Dendritic cell treated with granulocyte-macrophage colony-stimulating factor and Interleukin-4, amounts not matched to agents 40 ng/mL and 50 ng/mL, for 4 days (primary cell): ENCODE data around the gene ZNF883.

Experiments used
- H3K27ac Mint-ChIP-seq: one replicate; pipeline ENCODE4 v1.8.0; 2022; ENCODE audit warnings: mild to moderate bottlenecking, mixed read lengths
- H3K27me3 Mint-ChIP-seq: one replicate; pipeline ENCODE4 v1.8.0; 2022; ENCODE audit warnings: mild to moderate bottlenecking, mixed read lengths
- H3K36me3 Mint-ChIP-seq: one replicate; pipeline ENCODE4 v1.8.0; 2022; ENCODE audit warnings: low read depth, mixed read lengths
- H3K4me1 Mint-ChIP-seq: one replicate; pipeline ENCODE4 v1.8.0; 2022; ENCODE audit warnings: low read depth, mixed read lengths
- H3K4me3 Mint-ChIP-seq: one replicate; pipeline ENCODE4 v1.8.0; 2022; ENCODE audit warnings: mild to moderate bottlenecking, moderate library complexity, mixed read lengths
- H3K9me3 Mint-ChIP-seq: one replicate; pipeline ENCODE4 v1.8.0; 2022; ENCODE audit warnings: mixed read lengths
- intact Hi-C: fragments of 100-400 bp; cut with micrococcal nuclease; formaldehyde crosslinking; loops from one replicate; pipeline ENCODE4 v1.15.0; 2022

Gene ZNF883

DNA sequence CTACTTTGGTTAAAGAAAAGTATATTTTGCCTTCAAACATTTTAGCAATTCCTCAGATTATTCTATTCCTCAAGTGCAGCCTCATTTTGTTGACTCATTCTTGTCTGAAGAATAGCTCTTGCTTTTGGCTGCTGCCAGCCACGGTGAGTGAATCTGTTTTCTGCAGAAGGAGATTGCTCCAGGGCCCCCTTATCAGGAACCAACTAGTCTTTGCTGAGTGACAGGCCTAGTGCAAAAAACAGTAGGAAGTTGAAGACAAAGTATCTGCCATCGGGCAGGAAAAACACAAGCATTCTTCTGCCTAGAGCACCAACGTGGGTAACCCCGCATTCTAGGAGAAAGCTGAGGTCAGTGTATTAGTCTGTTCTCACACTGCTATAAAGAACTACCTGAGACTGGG lies 42.3 kb downstream of the ZNF883 start:
- peaks cover 30% of the 10 kb centered on the region for H3K27me3 Mint-ChIP-seq
- H3K27ac Mint-ChIP-seq: no peak overlapping the region
- no peaks in the 10 kb centered on the region for H3K4me1 Mint-ChIP-seq
- H3K36me3 Mint-ChIP-seq: no peaks in the 10 kb centered on the region
- intact Hi-C loops: no loop called here
- H3K9me3 Mint-ChIP-seq: peaks cover 7% of the 10 kb centered on the region
- H3K4me3 Mint-ChIP-seq: no peak overlapping the region

DNA sequence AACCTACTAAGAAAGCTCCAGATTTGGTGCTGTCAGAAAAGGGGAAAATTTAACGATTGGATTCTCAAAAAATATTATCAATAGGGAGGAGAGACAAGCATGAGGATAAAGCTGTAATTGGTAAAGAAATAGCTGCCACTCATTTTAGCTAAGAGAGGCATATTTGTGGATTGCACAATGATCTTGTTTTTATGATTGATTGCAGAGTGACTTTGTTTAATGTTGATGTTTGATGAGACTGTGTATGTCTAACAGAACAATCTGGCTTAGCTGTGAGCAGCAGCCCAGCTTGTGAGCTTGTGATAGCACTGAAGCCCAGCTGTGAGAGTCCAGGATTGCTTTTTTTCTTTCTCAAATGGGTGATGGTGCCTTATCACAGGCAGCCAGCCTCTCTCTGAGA lies 56.4 kb downstream of the ZNF883 start:
- H3K36me3 Mint-ChIP-seq: no peaks in the 10 kb centered on the region
- H3K4me3 Mint-ChIP-seq: no peak overlapping the region
- peaks cover 27% of the 10 kb centered on the region for H3K27me3 Mint-ChIP-seq
- H3K9me3 Mint-ChIP-seq: peaks cover 10% of the 10 kb centered on the region
- intact Hi-C loops: no loop called here
- H3K27ac Mint-ChIP-seq: no peak overlapping the region
- H3K4me1 Mint-ChIP-seq: no peaks in the 10 kb centered on the region

DNA sequence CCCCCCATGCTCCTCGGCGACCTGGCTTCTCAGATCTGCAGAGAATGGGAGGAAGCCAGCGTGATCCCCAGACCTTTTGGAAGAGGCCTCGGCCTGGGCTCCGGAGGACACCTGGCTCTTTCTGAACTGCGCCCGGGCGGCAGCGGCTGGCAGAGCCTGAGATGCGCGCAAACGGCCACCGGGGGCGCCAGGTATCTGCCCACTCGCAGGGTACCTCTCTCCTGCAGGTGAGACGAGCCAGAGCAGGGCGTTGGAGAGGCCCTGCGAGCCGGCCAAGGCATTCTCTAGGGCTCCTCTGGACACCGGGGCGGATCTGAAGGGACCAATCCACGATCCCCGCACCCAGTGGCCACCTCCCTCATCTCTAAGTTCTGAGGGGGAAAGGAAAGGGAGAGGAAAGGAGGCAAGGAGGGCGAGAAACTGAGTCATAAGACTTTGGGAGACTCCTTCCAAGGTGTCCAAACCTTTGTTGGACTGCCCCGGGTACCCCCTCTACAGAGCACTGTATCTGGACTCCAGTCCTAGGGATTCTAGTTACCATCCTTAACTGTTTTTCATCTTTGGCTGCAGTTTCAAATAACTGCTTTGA lies 66.3 kb downstream of the ZNF883 start:
- Mint-ChIP-seq H3K4me3 (no peak overlapping the region), H3K27me3 (peaks cover 31% of the 10 kb centered on the region), H3K9me3 (peaks cover 52% of the 10 kb centered on the region)

DNA sequence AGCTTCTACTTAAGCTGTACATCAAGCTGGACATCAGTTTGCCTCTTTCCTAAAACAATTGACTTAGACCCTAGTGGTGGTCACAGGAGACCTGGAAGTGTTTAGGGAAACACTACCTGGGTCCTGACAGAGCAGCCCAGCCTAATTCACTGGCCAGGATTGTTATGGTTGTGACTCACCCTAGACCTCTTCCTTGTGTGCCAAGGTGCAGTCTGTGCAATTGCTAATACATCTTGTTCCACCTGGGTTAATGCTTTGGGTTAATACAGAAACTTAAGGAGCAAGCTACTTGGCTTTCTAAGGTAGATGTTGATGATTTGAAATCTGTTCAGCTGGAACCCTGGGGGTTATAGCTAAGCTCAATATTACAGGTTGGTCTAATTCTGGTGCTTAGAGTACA lies 72.6 kb downstream of the ZNF883 start:
- H3K36me3 Mint-ChIP-seq: no peaks in the 10 kb centered on the region
- intact Hi-C loops: no loop called here

More for the DNA sequence above, 66.3 kb downstream of the ZNF883 start:
- intact Hi-C loops: no loop called here
- Mint-ChIP-seq H3K27ac (no peak overlapping the region), H3K4me1 (no peaks in the 10 kb centered on the region), H3K36me3 (no peaks in the 10 kb centered on the region)

DNA sequence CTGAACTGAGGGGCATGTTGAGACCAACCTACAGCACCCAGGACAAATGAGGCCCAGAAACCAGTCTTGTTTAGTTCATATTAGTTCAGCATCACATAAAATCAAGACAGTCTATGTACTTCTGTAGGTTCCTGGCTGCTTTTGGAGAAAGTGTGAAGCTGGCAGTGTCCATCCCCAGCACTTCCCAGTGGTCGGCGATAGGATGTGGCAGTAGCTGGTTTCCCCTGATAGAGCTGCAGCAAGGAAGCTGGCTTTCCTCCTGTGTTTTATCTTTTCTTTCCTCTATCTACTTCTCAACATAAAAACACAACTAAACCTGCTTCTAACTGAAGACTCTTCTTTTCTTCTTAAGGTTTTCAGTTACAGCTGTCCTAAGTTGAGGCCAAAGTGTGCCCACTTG lies 78.3 kb downstream of the ZNF883 start:
- Mint-ChIP-seq H3K9me3 (no peaks in the 10 kb centered on the region), H3K27ac (no peak overlapping the region), H3K4me1 (no peaks in the 10 kb centered on the region), H3K27me3 (peaks cover 33% of the 10 kb centered on the region), H3K36me3 (no peaks in the 10 kb centered on the region), H3K4me3 (no peak overlapping the region)
- intact Hi-C loops: no loop called here

More for the DNA sequence above, 72.6 kb downstream of the ZNF883 start:
- peaks cover 8% of the 10 kb centered on the region for H3K9me3 Mint-ChIP-seq
- peaks cover 25% of the 10 kb centered on the region for H3K27me3 Mint-ChIP-seq
- H3K4me1 Mint-ChIP-seq: no peaks in the 10 kb centered on the region
- no peak overlapping the region for H3K27ac Mint-ChIP-seq
- H3K4me3 Mint-ChIP-seq: no peak overlapping the region

DNA sequence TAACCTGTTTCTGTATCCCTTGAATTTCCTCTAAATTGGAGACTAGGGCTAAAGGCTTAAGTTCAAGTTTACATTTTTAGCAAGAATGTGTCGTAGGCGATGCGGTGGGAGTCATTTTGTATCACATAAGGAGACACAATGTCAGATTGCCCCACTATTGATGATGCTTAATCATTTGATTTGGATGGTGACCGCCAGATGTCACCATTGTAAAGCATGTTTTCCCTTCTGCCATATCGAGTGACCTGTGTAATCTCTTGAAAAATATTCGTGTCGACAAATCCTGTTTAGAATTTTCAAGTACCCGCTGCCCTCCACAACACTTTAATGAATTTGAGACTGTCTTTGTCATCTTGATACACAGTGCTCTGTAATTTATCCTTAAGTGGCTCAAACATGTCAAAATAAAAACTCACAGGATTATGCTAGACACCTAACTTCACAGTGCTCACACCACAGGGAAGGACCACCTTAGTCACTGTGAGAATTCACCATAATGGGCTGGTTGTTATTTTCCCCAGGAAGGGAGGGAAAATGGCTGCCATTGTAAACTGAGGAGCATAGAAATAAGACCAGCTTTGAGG lies 86.8 kb downstream of the ZNF883 start:
- no peak overlapping the region for H3K27ac Mint-ChIP-seq
- H3K36me3 Mint-ChIP-seq: no peaks in the 10 kb centered on the region
- peaks cover 35% of the 10 kb centered on the region for H3K27me3 Mint-ChIP-seq
- intact Hi-C loops: no loop called here
- H3K4me3 Mint-ChIP-seq: no peak overlapping the region
- no peaks in the 10 kb centered on the region for H3K9me3 Mint-ChIP-seq
- H3K4me1 Mint-ChIP-seq: peaks cover 5% of the 10 kb centered on the region

DNA sequence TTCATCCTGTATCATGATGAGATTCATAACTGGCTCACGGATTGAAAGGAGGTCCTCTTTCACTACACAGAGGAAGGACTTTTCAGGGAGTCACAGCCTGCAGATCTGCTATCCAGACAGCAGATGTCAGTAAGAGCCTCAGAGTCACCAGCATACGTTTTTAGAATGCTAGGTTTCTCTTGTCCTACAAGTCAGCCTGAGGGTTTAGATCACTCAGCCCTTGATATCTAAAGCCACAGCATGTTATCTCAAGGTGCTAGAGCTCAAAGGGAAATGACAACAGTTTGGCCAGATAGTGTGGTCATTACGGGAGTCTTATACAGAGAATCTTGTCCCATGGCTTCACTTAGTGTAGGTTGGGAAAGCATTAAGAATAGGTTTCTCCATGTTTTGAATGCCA lies 90.4 kb downstream of the ZNF883 start:
- no peaks in the 10 kb centered on the region for H3K36me3 Mint-ChIP-seq
- H3K27ac Mint-ChIP-seq: no peak overlapping the region
- peaks cover 5% of the 10 kb centered on the region for H3K4me1 Mint-ChIP-seq
- H3K27me3 Mint-ChIP-seq: peaks cover 19% of the 10 kb centered on the region
- intact Hi-C loops: no loop called here
- no peaks in the 10 kb centered on the region for H3K9me3 Mint-ChIP-seq
- H3K4me3 Mint-ChIP-seq: no peak overlapping the region

DNA sequence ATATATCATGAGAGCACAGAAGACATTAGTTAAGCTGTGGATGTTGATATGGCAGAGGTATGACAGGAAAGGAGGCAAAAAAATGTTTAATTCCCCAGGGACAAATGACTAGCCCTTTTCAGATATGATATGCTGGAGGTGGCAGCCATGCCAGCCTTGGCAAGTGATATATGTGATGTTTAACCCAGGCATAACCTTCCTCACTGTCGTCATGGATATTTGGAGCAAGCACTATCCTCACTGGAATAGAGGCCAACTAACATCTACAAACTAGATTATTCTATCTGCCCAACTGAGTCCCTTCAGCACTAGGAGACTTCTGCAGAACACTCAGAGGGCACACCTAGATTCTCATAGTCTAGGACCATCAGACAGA lies 94.0 kb downstream of the ZNF883 start:
- H3K27me3 Mint-ChIP-seq: peaks cover 7% of the 10 kb centered on the region
- no peaks in the 10 kb centered on the region for H3K4me1 Mint-ChIP-seq
- H3K9me3 Mint-ChIP-seq: no peaks in the 10 kb centered on the region
- no peak overlapping the region for H3K4me3 Mint-ChIP-seq
- no peaks in the 10 kb centered on the region for H3K36me3 Mint-ChIP-seq
- intact Hi-C loops: no loop called here
- H3K27ac Mint-ChIP-seq: no peak overlapping the region

DNA sequence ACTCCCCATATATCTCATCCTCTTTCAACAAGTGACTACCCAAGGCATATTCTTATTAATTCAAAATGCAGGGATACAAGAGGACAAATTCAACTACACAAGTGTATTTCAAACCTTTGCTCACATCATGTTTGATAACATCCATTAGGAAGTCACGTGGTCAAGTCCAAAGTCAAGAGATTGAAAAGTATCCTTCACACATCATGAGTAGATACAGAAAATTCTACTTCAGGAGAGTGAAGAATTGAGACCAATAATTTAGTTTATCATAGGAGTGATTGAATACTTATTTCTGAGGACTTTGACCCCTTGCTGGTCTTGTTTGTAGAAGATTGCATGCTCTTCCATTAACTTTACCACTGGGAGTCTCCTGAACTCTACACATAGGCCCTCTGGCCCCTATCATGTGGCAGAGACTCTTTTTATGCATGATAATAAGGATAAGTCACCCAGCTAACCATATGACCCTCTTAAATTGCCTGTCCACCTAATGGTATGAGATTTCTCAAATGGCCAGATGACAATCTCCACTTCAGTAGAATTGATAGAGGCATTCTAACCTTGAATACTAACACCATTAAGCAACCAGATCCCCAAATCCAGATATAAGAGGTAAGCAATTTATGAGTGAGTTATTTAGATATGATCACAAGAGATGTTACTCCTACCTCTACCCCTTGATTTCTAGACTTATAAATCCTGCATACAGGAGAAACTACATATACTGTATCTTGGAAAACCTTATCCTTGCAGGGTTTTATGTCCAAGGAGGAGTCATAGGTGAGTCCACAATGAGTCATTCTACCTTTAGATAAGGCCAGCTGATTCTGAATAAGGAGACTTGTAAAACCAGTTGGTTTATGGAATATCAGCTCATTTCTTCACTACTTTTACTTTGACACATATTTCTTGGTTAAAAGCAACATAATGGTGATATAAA lies 94.7 kb downstream of the ZNF883 start:
- Mint-ChIP-seq H3K27ac (no peak overlapping the region), H3K4me1 (no peaks in the 10 kb centered on the region), H3K4me3 (no peak overlapping the region), H3K9me3 (no peaks in the 10 kb centered on the region), H3K27me3 (peaks cover 7% of the 10 kb centered on the region), H3K36me3 (no peaks in the 10 kb centered on the region)
- intact Hi-C loops: no loop called here

DNA sequence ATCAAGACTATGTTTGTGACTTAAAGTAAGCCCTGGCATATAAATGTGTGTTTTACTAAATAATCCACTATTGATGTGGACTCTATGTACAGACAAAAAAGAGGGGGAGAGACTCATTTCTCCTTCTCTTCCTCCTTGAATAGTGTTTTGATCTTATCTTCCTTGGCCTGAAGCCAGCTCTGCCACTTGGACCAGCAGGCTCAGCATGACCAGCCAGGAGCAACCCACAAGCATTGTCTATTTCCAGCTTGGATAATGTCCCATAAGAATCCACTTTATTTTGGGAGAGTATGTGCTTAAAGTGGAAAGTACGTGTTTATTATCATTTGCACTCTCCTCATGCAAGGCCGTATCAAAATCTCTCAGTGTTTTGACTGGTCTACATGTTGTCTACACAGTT lies 97.5 kb downstream of the ZNF883 start:
- H3K4me3 Mint-ChIP-seq: no peak overlapping the region
- H3K27ac Mint-ChIP-seq: no peak overlapping the region
- intact Hi-C loops: no loop called here
- no peaks in the 10 kb centered on the region for H3K9me3 Mint-ChIP-seq
- no peaks in the 10 kb centered on the region for H3K4me1 Mint-ChIP-seq
- H3K27me3 Mint-ChIP-seq: peaks cover 10% of the 10 kb centered on the region
- H3K36me3 Mint-ChIP-seq: no peaks in the 10 kb centered on the region

DNA sequence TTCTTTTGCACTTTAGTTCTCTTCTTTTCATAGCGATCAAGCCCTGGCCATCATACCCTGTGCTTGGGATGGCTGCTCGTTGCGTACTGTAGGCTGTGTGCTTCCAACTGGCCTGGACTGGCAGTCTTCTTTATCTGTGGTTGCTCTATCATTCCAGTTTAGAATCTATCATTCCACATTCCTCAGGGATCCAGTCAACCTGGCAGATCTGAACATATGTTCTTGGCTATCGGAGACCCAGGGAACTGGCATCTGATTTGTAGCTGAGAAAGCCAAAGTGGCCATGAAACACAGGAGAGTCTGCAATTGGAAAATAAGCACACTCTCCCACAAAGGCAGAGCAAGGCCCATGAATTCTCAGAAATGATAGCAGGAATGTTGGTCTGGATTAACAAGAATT lies 98.7 kb downstream of the ZNF883 start:
- Mint-ChIP-seq H3K27me3 (peaks cover 10% of the 10 kb centered on the region), H3K4me1 (no peaks in the 10 kb centered on the region), H3K4me3 (no peak overlapping the region), H3K27ac (no peak overlapping the region), H3K36me3 (no peaks in the 10 kb centered on the region), H3K9me3 (no peaks in the 10 kb centered on the region)
- intact Hi-C loops: no loop called here

DNA sequence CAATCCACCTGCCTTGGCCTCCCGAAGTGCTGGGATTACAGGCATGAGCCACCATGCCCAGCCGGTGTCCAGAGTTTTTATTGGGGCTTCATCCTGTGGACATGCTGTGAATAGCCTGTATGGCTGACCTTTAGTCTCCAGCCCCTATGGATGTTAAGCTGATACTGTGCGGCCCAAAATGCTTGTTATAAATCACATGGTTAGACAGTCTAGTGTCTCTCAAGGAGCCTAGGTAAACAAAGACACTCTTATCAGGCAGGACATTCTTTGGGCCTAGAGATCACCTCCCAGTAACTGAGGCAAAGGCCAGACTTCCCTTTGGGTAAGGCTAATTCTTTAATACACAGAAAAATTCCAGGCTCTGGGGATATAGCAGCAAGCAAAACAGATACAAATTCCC lies 99.4 kb downstream of the ZNF883 start:
- intact Hi-C loops: no loop called here
- Mint-ChIP-seq H3K9me3 (no peaks in the 10 kb centered on the region), H3K27ac (no peak overlapping the region), H3K4me1 (no peaks in the 10 kb centered on the region), H3K36me3 (no peaks in the 10 kb centered on the region), H3K27me3 (peaks cover 10% of the 10 kb centered on the region), H3K4me3 (no peak overlapping the region)

DNA sequence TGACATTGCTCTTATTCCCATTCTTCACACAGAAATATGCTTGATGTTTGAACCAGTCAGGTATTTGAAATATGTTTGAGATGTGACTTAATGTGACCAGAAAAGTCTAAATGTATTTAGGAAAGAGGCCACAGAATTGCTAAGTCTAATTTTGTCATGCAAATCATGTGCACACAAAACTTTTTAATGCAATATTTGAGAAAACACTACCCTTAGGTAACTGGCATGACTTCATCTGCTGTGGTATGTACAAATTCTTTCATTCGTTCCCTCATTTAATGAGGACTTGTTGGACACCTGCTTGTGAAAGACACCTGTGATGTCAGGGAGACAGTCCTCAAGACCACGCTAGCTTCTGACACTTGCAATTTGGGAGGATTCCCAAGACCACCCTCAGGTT lies 100.3 kb downstream of the ZNF883 start:
- no peaks in the 10 kb centered on the region for H3K36me3 Mint-ChIP-seq
- intact Hi-C loops: no loop called here
- no peaks in the 10 kb centered on the region for H3K9me3 Mint-ChIP-seq
- H3K27me3 Mint-ChIP-seq: peaks cover 11% of the 10 kb centered on the region
- no peak overlapping the region for H3K27ac Mint-ChIP-seq
- H3K4me1 Mint-ChIP-seq: no peaks in the 10 kb centered on the region
- H3K4me3 Mint-ChIP-seq: no peak overlapping the region
